Upper lobe of left lung (tissue), 6 donors: ENCODE data around the gene FCHO2. TPM values are rescaled to one million over a fixed set of nuclear protein-coding genes. Genes with fewer than 3 reads are reported as not detected.

ENCODE experiments used
- ATAC-seq, 2 donors: fragments of 200-7000 bp; cut with Tn5 transposase; one replicate each; pipeline ENCODE4 v1.9.1; 2022; ENCODE audit warnings: mild to moderate bottlenecking in 2 of 2, moderate library complexity in 2 of 2; ENCODE audit not compliant: low FRiP score in 2 of 2
- DNase-seq, 2 donors: peaks; one replicate each; pipeline ENCODE4 v3.0.0-alpha.2; 2019 to 2020
- H3K27ac ChIP-seq, 4 donors: fragments of 200-600 bp; sonication (generic); one replicate each; pipeline ENCODE4 v1.5.1; 2016 to 2019
- H3K27me3 ChIP-seq, 4 donors: fragments of 200-600 bp; sonication (generic); one replicate each; pipeline ENCODE4 v1.5.1; 2017 to 2019
- H3K36me3 ChIP-seq, 4 donors: fragments of 200-600 bp; sonication (generic); one replicate each; pipeline ENCODE4 v1.5.1; 2016 to 2019
- H3K4me1 ChIP-seq, 4 donors: fragments of 200-600 bp; sonication (generic); one replicate each; pipeline ENCODE4 v1.5.1; 2018 to 2019
- H3K4me3 ChIP-seq, 4 donors: fragments of 200-600 bp; sonication (generic); one replicate each; pipeline ENCODE4 v1.5.1; 2017 to 2019; ENCODE audit warnings: mild to moderate bottlenecking in 2 of 4, moderate library complexity in 1 of 4
- H3K9me3 ChIP-seq, 4 donors: fragments of 200-600 bp; sonication (generic); one replicate each; pipeline ENCODE4 v1.5.1; 2018 to 2019
- CTCF ChIP-seq, 6 experiments: fragments of 450-650 bp in 4 of 6; fragments of 200-600 bp in 2 of 6; sonication (generic) in 2 of 6; IDR thresholded peaks; one replicate each; pipeline ENCODE4 v1.5.1; 2016 to 2019; ENCODE audit warnings: antibody characterized with exemption in 6 of 6
- EP300 ChIP-seq, 4 donors: sonication (generic); formaldehyde crosslinking; IDR thresholded peaks; one replicate each; pipeline ENCODE4 v1.5.1; 2017; ENCODE audit warnings: antibody characterized with exemption in 4 of 4, control low read depth in 2 of 4
- POLR2A ChIP-seq, 4 donors: fragments of 450-650 bp; IDR thresholded peaks; one replicate each; pipeline ENCODE4 v1.5.1; 2016 to 2017; ENCODE audit warnings: antibody characterized with exemption in 4 of 4, mild to moderate bottlenecking in 2 of 4
- POLR2AphosphoS5 ChIP-seq, 2 donors: sonication (generic); formaldehyde crosslinking; IDR thresholded peaks; one replicate each; pipeline ENCODE4 v1.5.1; 2017; ENCODE audit warnings: antibody characterized with exemption in 2 of 2
- WGBS, 2 donors: methylation state at CpG; one replicate each; pipeline ENCODE4 v1.1.5; 2017 to 2018; 5-methylcytosine and 5-hydroxymethylcytosine counted together
- total RNA-seq, 6 donors: library from RNA; depleted of rRNA in 4 of 6; stranded (reverse); fragments of >200 nt in 4 of 6; gene quantifications; one replicate each; pipeline versions ENCODE4 v1.1.0 to v1.2.1, GENCODE V29; 2016 to 2021
- donor health status: DM: no; HTN: no; CAD: no; lungs with moderate emphysema.
- donor health status: DM: no; HTN: yes; CAD: no; lungs with severe emphysema.

The FCHO2 gene
- total RNA-seq, 6 donors from 2014 or later, result 37.6 to 99.5 (median 79.7) TPM

DNA sequence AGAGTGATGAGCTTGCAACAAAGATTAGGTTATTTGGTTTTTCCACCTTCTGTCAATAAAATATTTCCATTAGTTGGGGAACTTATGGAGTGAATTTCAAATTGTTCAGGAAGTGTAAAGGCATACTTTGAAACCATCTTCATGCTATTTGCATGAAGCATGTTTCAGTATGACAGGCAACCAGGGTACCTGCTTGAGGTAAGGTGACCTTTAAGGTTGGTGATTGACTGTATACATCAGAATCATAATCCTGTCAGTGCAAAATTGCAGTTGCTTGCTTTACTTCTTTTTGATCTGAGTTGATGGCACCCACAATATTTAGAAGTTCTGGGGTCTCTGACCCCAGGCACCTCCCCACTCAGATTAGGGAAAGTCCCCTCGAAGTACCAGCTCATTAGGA is 138.6 kb downstream of the FCHO2 start:
- no peaks in the 10 kb centered on the region for H3K9me3 ChIP-seq
- H3K36me3 ChIP-seq, result peaks cover 0 to 29% (median 0%) of the 10 kb centered on the region in 4 donors
- WGBS, 2 donors, result 72 to 83% methylated on average over 1 of the region's 1 CpG
- H3K4me3 ChIP-seq, result no peak overlapping the region
- DNase-seq (no peak), ATAC-seq (no peak)
- no peaks in the 10 kb centered on the region for H3K27me3 ChIP-seq
- no peak overlapping the region for H3K27ac ChIP-seq
- no peaks in the 10 kb centered on the region for H3K4me1 ChIP-seq
- no peak for TF ChIP-seq EP300 (IDR thresholded peaks at IDR 0.05)
- TF ChIP-seq CTCF (IDR thresholded peaks at IDR 0.05), result no peak
- no peak for TF ChIP-seq POLR2AphosphoS5 (IDR thresholded peaks at IDR 0.05)
- TF ChIP-seq POLR2A (IDR thresholded peaks at IDR 0.05), result no peak

DNA sequence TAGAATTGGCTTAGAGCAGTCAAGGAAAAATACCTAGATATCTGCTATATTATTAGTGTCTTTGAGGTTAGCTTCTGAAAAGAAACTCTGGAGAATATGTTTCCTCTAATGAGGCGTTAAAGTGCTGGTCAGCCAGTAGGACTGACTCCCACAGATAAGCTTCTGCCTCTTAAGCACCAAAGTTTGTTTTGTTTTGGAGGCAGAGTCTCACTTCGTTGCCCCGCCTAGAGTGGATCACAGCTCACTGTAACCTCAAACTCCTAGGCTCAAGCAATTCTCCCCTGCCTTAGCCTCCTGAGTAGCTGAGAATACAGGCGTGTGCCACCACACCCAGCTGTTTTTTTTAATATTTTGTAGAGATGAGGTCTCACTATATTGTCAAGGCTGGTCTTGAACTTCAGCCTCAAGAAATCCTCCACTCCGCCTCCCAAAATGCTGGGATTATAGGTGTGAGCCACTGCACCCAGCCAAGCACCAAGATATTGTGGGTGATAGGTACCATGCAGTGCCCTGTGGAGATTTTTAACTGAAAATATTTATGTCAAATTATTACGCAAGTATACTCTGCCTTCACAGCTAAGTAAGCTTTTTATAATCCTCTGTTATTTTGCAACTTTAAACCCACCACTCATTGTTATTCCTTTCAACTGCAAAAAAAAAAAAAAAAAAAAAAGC is 139.9 kb downstream of the FCHO2 start:
- no peak for ATAC-seq
- 96% methylated on average over 6 of the region's 6 CpGs for WGBS, 2 donors
- no peak overlapping the region for H3K4me3 ChIP-seq

GRCh38 chr5:73096239-73096575 is 140.4 kb downstream of the FCHO2 start:
- no peak overlapping the region for H3K27ac ChIP-seq
- ATAC-seq (no peak), DNase-seq (no peak)
- H3K36me3 ChIP-seq, result peaks cover 0 to 13% (median 0%) of the 10 kb centered on the region in 4 donors
- TF ChIP-seq POLR2AphosphoS5 (IDR thresholded peaks at IDR 0.05) (no peak), POLR2A (IDR thresholded peaks at IDR 0.05) (no peak), EP300 (IDR thresholded peaks at IDR 0.05) (no peak), CTCF (IDR thresholded peaks at IDR 0.05) (no peak)
- no peaks in the 10 kb centered on the region for H3K4me1 ChIP-seq
- H3K27me3 ChIP-seq, result no peaks in the 10 kb centered on the region
- 63 to 64% methylated on average over 1 of the region's 1 CpG for WGBS, 2 donors
- H3K4me3 ChIP-seq, result no peak overlapping the region
- no peaks in the 10 kb centered on the region for H3K9me3 ChIP-seq

More for the DNA sequence above, 139.9 kb downstream of the FCHO2 start:
- TF ChIP-seq CTCF (IDR thresholded peaks at IDR 0.05) (no peak), EP300 (IDR thresholded peaks at IDR 0.05) (no peak), POLR2AphosphoS5 (IDR thresholded peaks at IDR 0.05) (no peak), POLR2A (IDR thresholded peaks at IDR 0.05) (no peak)
- no peaks in the 10 kb centered on the region for H3K9me3 ChIP-seq
- peaks cover 0 to 18% (median 0%) of the 10 kb centered on the region in 4 donors for H3K36me3 ChIP-seq
- DNase-seq, result no peak
- H3K27ac ChIP-seq, result no peak overlapping the region
- H3K4me1 ChIP-seq, result no peaks in the 10 kb centered on the region
- H3K27me3 ChIP-seq, result no peaks in the 10 kb centered on the region

DNA sequence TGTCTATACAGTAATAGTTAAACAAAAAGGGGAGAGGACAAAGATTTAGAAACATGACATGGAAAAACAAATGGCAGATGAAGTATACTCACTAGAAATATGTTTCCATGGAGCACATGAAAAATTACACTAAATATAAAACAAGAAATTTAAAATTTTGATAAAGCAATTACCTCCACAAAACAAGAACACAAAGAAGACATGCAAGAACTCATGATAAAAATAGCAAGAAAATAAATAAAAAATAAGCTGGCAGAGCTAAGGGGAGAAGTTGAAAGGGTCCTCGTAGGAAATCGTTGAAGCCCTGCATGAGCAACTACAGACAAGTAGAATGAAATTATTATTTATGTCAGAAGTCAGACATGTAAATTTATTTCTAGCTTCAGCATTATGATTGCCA is 141.9 kb downstream of the FCHO2 start:
- Histone ChIP-seq H3K4me1 (no peaks in the 10 kb centered on the region), H3K36me3 (no peaks in the 10 kb centered on the region), H3K9me3 (no peaks in the 10 kb centered on the region), H3K4me3 (no peak overlapping the region), H3K27ac (no peak overlapping the region), H3K27me3 (no peaks in the 10 kb centered on the region)
- ATAC-seq (no peak), DNase-seq (no peak)
- 93 to 96% methylated on average over 2 of the region's 2 CpGs for WGBS, 2 donors
- TF ChIP-seq CTCF (IDR thresholded peaks at IDR 0.05), result no peak
- TF ChIP-seq POLR2A (IDR thresholded peaks at IDR 0.05), result no peak

GRCh38 chr5:73100109-73100508 is 144.3 kb downstream of the FCHO2 start:
- no peak overlapping the region for H3K4me3 ChIP-seq
- DNase-seq (no peak), ATAC-seq (no peak)
- TF ChIP-seq POLR2A (IDR thresholded peaks at IDR 0.05) (no peak), CTCF (IDR thresholded peaks at IDR 0.05) (no peak), EP300 (IDR thresholded peaks at IDR 0.05) (no peak), POLR2AphosphoS5 (IDR thresholded peaks at IDR 0.05) (no peak)
- H3K27me3 ChIP-seq, result no peaks in the 10 kb centered on the region
- WGBS, 2 donors, result 87 to 96% methylated on average over 4 of the region's 4 CpGs
- H3K4me1 ChIP-seq, result no peaks in the 10 kb centered on the region
- no peaks in the 10 kb centered on the region for H3K9me3 ChIP-seq
- H3K27ac ChIP-seq, result no peak overlapping the region
- H3K36me3 ChIP-seq, result no peaks in the 10 kb centered on the region
